ENCODE data around the gene ATP6V1G3. TPM values are rescaled to one million over a fixed set of nuclear protein-coding genes. Genes with fewer than 3 reads are reported as not detected.

Gene ATP6V1G3
- total RNA-seq, 1 donor = 0.43 TPM

GRCh38 chr1:198574325-198574724 lies 33.8 kb upstream of the ATP6V1G3 start:
- no peak for TF ChIP-seq CTCF (IDR thresholded peaks at IDR 0.05; ENCODE audit: insufficient read depth, low read depth, low read length)
- no peak for DNase-seq (ENCODE audit: low read depth)

GRCh38 chr1:198564716-198565115 lies 24.2 kb upstream of the ATP6V1G3 start:
- H3K4me3 ChIP-seq (ENCODE audit: low read depth, low read length) = no peak overlapping the region
- TF ChIP-seq CTCF (IDR thresholded peaks at IDR 0.05; ENCODE audit: insufficient read depth, low read depth, low read length) = no peak
- no peak for DNase-seq (ENCODE audit: low read depth)

More at GRCh38 chr1:198574325-198574724, 33.8 kb upstream of the ATP6V1G3 start:
- no peak overlapping the region for H3K4me3 ChIP-seq (ENCODE audit: low read depth, low read length)

- no peak for TF ChIP-seq CTCF (IDR thresholded peaks at IDR 0.05; ENCODE audit: insufficient read depth, low read depth, low read length)
- H3K4me3 ChIP-seq (ENCODE audit: low read depth, low read length) = no peak overlapping the region
- no peak for DNase-seq (ENCODE audit: low read depth)
Measured at GRCh38 chr1:198564157-198564556, 23.7 kb upstream of the ATP6V1G3 start.

- no peak overlapping the region for H3K4me3 ChIP-seq (ENCODE audit: low read depth, low read length)
- no peak for DNase-seq (ENCODE audit: low read depth)
- no peak for TF ChIP-seq CTCF (IDR thresholded peaks at IDR 0.05; ENCODE audit: insufficient read depth, low read depth, low read length)
Measured at GRCh38 chr1:198563583-198563982, 23.1 kb upstream of the ATP6V1G3 start.

GRCh38 chr1:198560161-198560560 lies 19.7 kb upstream of the ATP6V1G3 start:
- no peak for DNase-seq (ENCODE audit: low read depth)

GRCh38 chr1:198559362-198559761 lies 18.9 kb upstream of the ATP6V1G3 start:
- no peak for DNase-seq (ENCODE audit: low read depth)
- H3K4me3 ChIP-seq (ENCODE audit: low read depth, low read length) = no peak overlapping the region
- no peak for TF ChIP-seq CTCF (IDR thresholded peaks at IDR 0.05; ENCODE audit: insufficient read depth, low read depth, low read length)

More at GRCh38 chr1:198560161-198560560, 19.7 kb upstream of the ATP6V1G3 start:
- TF ChIP-seq CTCF (IDR thresholded peaks at IDR 0.05; ENCODE audit: insufficient read depth, low read depth, low read length) = no peak
- H3K4me3 ChIP-seq (ENCODE audit: low read depth, low read length) = no peak overlapping the region

GRCh38 chr1:198558402-198558801 lies 17.9 kb upstream of the ATP6V1G3 start:
- TF ChIP-seq CTCF (IDR thresholded peaks at IDR 0.05; ENCODE audit: insufficient read depth, low read depth, low read length) = no peak
- no peak for DNase-seq (ENCODE audit: low read depth)
- H3K4me3 ChIP-seq (ENCODE audit: low read depth, low read length) = no peak overlapping the region

Data from fibroblast of villous mesenchyme (primary cell).